WERI-Rb-1 (cell line): ENCODE results near the gene UPF2.
"Not testable (repeated sequence)": the region's sequence is repeated elsewhere in the genome, so short reads cannot be mapped to it uniquely, and the experiment has no call there.

Source experiments
- DNase-seq: peaks from one replicate; pipeline ENCODE4 v3.0.0-alpha.2; 2020
- H3K27ac ChIP-seq: fragments of 250-450 bp; sonication (Bioruptor Pico); 2 replicates; pipeline ENCODE4 v1.5.1; 2020; ENCODE audit warnings: mild to moderate bottlenecking, moderate library complexity
- H3K27me3 ChIP-seq: fragments of 250-450 bp; sonication (Bioruptor Pico); 2 replicates; pipeline ENCODE4 v1.5.1; 2021; ENCODE audit warnings: mild to moderate bottlenecking, low read depth, moderate library complexity; ENCODE audit not compliant: insufficient read depth, severe bottlenecking
- H3K36me3 ChIP-seq: fragments of 250-450 bp; sonication (Bioruptor Pico); 2 replicates; pipeline ENCODE4 v1.5.1; 2020; ENCODE audit warnings: mild to moderate bottlenecking, moderate library complexity
- H3K4me3 ChIP-seq: 2 replicates; pipeline ENCODE4 v1.5.1; 2011; ENCODE audit warnings: low read depth, mild to moderate bottlenecking, control low read depth, low read length
- H3K9me3 ChIP-seq: fragments of 250-450 bp; sonication (Bioruptor Pico); 2 replicates; pipeline ENCODE4 v1.5.1; 2021; ENCODE audit warnings: mild to moderate bottlenecking, moderate library complexity; ENCODE audit not compliant: severe bottlenecking
- CTCF ChIP-seq: IDR thresholded peaks from 2 replicates; pipeline ENCODE4 v1.5.1; 2011; ENCODE audit warnings: low read depth, mild to moderate bottlenecking, control low read depth, inconsistent platforms, low read length

UPF2 gene

GRCh38 chr10:11895108-11895466 is 147.5 kb downstream of the UPF2 start:
- no peak for DNase-seq
- no peaks in the 10 kb centered on the region for H3K27me3 ChIP-seq
- TF ChIP-seq CTCF, result no peak
- no peak overlapping the region for H3K4me3 ChIP-seq
- no peaks in the 10 kb centered on the region for H3K36me3 ChIP-seq
- H3K27ac ChIP-seq, result no peak overlapping the region
- H3K9me3 ChIP-seq, result no peaks in the 10 kb centered on the region

GRCh38 chr10:11894381-11895107 is 148.1 kb downstream of the UPF2 start:
- H3K27me3 ChIP-seq, result no peaks in the 10 kb centered on the region
- no peaks in the 10 kb centered on the region for H3K9me3 ChIP-seq
- TF ChIP-seq CTCF, result no peak
- no peak overlapping the region for H3K27ac ChIP-seq
- no peak for DNase-seq
- H3K36me3 ChIP-seq, result no peaks in the 10 kb centered on the region
- no peak overlapping the region for H3K4me3 ChIP-seq

- H3K27me3 ChIP-seq, result no peaks in the 10 kb centered on the region
- DNase-seq, result no peak
- TF ChIP-seq CTCF, result no peak
- no peaks in the 10 kb centered on the region for H3K36me3 ChIP-seq
- no peaks in the 10 kb centered on the region for H3K9me3 ChIP-seq
- no peak overlapping the region for H3K4me3 ChIP-seq
- no peak overlapping the region for H3K27ac ChIP-seq
Observed at GRCh38 chr10:11893749-11894278, 148.8 kb downstream of the UPF2 start.

GRCh38 chr10:11891776-11892486 is 150.7 kb downstream of the UPF2 start:
- Histone ChIP-seq H3K36me3 (no peaks in the 10 kb centered on the region), H3K27me3 (no peaks in the 10 kb centered on the region), H3K4me3 (no peak overlapping the region), H3K9me3 (no peaks in the 10 kb centered on the region), H3K27ac (no peak overlapping the region)
- DNase-seq, result no peak
- no peak for TF ChIP-seq CTCF

GRCh38 chr10:11889263-11889662 is 153.3 kb downstream of the UPF2 start:
- not testable (repeated sequence) for H3K27ac ChIP-seq, H3K27me3 ChIP-seq, H3K9me3 ChIP-seq, H3K4me3 ChIP-seq, H3K36me3 ChIP-seq, DNase-seq

GRCh38 chr10:11887381-11888227 is 155.0 kb downstream of the UPF2 start:
- H3K27me3 ChIP-seq, result no peaks in the 10 kb centered on the region
- H3K4me3 ChIP-seq, result no peak overlapping the region
- H3K36me3 ChIP-seq, result no peaks in the 10 kb centered on the region
- no peak overlapping the region for H3K27ac ChIP-seq
- no peak for DNase-seq
- no peaks in the 10 kb centered on the region for H3K9me3 ChIP-seq
- TF ChIP-seq CTCF, result no peak
